Stimulated activated naive B cell treated with anti-CD40 and anti-IgM and Interleukin-4, amounts not matched to agents 10 μg/mL and 1 μg/mL and 100 μg/mL, for 72 hours (primary cell): ENCODE measurements around the gene LDLRAD2.
"Not testable (repeated sequence)": the region's sequence is repeated elsewhere in the genome, so short reads cannot be mapped to it uniquely, and the experiment has no call there.

Source experiments
- ATAC-seq, 2 donors: fragments of 150-1000 bp; cut with Tn5 transposase; replicated peaks; 2 replicates each; pipeline ENCODE4 v1.10.0; 2021; ENCODE audit warnings: moderate library complexity in 1 of 2
- DNase-seq: peaks from one replicate; pipeline ENCODE4 v3.0.0; 2021
- H3K27ac Mint-ChIP-seq: one replicate; pipeline ENCODE4 v1.8.0; 2022; ENCODE audit warnings: mild to moderate bottlenecking, mixed read lengths
- H3K27me3 Mint-ChIP-seq, 2 donors: one replicate each; pipeline ENCODE4 v1.8.0; 2022; ENCODE audit warnings: mixed read lengths in 2 of 2
- H3K36me3 Mint-ChIP-seq, 2 donors: one replicate each; pipeline ENCODE4 v1.8.0; 2022; ENCODE audit warnings: mixed read lengths in 2 of 2, mild to moderate bottlenecking in 1 of 2
- H3K4me1 Mint-ChIP-seq, 2 donors: one replicate each; pipeline ENCODE4 v1.8.0; 2022; ENCODE audit warnings: mixed read lengths in 2 of 2, mild to moderate bottlenecking in 1 of 2
- H3K4me3 Mint-ChIP-seq, 2 donors: one replicate each; pipeline ENCODE4 v1.8.0; 2022; ENCODE audit warnings: mild to moderate bottlenecking in 2 of 2, mixed read lengths in 2 of 2, moderate library complexity in 1 of 2
- H3K9me3 Mint-ChIP-seq, 2 donors: one replicate each; pipeline ENCODE4 v1.8.0; 2022; ENCODE audit warnings: mixed read lengths in 2 of 2, mild to moderate bottlenecking in 1 of 2

Gene LDLRAD2

DNA sequence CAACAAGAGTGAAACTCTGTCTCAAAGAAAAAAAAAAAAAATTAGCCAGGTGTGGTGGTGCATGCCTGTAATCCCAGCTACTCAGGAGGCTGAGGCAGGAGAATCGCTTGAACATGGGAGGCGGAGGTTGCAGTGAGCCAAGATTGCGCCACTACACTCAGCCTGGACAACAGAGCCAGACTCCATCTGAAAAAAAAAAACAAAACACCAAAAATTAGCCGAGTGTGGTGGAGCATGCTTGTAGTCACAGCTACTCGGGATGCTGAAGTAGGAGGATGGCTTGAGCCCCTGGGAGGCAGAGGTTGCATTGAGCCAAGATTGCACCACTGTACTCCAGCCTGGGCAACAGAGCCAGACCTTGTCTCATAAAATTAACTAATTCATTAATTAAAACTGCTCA lies 35.1 kb upstream of the LDLRAD2 start:
- not testable (repeated sequence) for H3K9me3 Mint-ChIP-seq, DNase-seq, H3K27me3 Mint-ChIP-seq, H3K4me3 Mint-ChIP-seq, ATAC-seq
- H3K36me3 Mint-ChIP-seq: peaks cover 7 to 42% of the 10 kb centered on the region in 2 donors
- H3K4me1 Mint-ChIP-seq: peaks cover 36 to 60% of the 10 kb centered on the region in 2 donors
- H3K27ac Mint-ChIP-seq: peak overlapping the region; percentile 69

DNA sequence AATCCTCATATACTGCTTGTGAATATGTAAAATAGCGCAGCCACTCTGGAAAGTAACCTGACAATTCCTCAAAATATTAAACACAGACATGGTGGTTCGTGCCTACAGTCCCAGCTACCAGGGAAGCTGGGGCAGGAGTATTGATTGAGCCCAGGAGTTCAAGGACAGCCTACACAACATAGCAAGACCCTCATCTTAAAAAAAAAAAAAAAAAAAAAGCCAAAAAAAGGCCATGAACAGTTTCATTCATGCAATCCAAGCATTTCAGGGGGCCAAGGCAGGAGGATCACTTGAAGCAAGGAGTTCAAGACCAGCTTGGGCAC lies 33.7 kb upstream of the LDLRAD2 start:
- no peaks in the 10 kb centered on the region for H3K27me3 Mint-ChIP-seq
- ATAC-seq: no peak
- peaks cover 32 to 51% of the 10 kb centered on the region in 2 donors for H3K4me1 Mint-ChIP-seq
- no peak for DNase-seq
- H3K36me3 Mint-ChIP-seq: peaks cover 5 to 34% of the 10 kb centered on the region in 2 donors
- no peaks in the 10 kb centered on the region for H3K9me3 Mint-ChIP-seq
- H3K27ac Mint-ChIP-seq: peak overlapping the region; percentile 65
- H3K4me3 Mint-ChIP-seq: peak overlapping the region in 1 of 2 donors; percentile 30

GRCh38 chr1:21779613-21780521 lies 32.2 kb upstream of the LDLRAD2 start:
- Mint-ChIP-seq H3K9me3 (no peaks in the 10 kb centered on the region), H3K27ac (peak overlapping the region; percentile 96), H3K36me3 (peaks cover 5 to 34% of the 10 kb centered on the region in 2 donors), H3K4me3 (peak overlapping the region; percentile 73 to 78), H3K27me3 (no peaks in the 10 kb centered on the region), H3K4me1 (peaks cover 32 to 51% of the 10 kb centered on the region in 2 donors)
- DNase-seq: peak; percentile 65
- ATAC-seq: peak; percentile 48 to 58

GRCh38 chr1:21781815-21782348 lies 30.2 kb upstream of the LDLRAD2 start:
- Mint-ChIP-seq H3K36me3 (peaks cover 5 to 24% of the 10 kb centered on the region in 2 donors), H3K4me1 (peaks cover 21 to 47% of the 10 kb centered on the region in 2 donors), H3K4me3 (peak overlapping the region; percentile 92 to 93), H3K27me3 (peaks cover 0 to 5% of the 10 kb centered on the region in 2 donors), H3K9me3 (no peaks in the 10 kb centered on the region), H3K27ac (peak overlapping the region; percentile 100)
- no peak for ATAC-seq
- no peak for DNase-seq

DNA sequence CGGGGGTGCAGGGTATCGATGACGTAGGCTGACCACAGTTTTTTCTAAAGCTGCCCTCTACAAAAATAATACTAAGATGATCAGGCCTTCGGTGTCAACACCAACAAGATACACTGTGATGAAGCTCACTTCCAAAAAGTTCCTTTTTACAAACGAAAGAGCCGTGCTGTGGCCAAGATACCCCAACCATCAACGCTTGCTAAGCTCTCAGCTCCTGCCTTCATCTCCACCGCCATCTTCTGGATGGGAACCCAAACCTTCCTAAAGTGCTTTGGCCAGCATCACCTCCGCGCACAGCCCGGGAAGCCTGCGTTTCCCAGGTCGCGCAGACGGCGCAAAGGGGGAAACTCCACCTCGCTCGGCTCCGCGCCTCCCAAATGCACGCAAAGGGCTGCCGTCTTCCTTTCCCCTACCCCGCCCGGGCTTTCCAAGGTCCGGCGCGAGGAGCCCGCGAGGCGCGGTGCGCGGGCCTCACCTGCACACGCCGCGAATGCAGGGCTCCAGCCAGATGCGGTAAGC lies 29.7 kb upstream of the LDLRAD2 start:
- ATAC-seq (peak; percentile 10 to 19), DNase-seq (peak; percentile 56)
- H3K4me1 Mint-ChIP-seq: peaks cover 18 to 41% of the 10 kb centered on the region in 2 donors
- peak overlapping the region; percentile 92 to 93 for H3K4me3 Mint-ChIP-seq
- peaks cover 2 to 19% of the 10 kb centered on the region in 2 donors for H3K36me3 Mint-ChIP-seq
- peaks cover 0 to 6% of the 10 kb centered on the region in 2 donors for H3K27me3 Mint-ChIP-seq
- no peaks in the 10 kb centered on the region for H3K9me3 Mint-ChIP-seq
- peak overlapping the region; percentile 100 for H3K27ac Mint-ChIP-seq

- H3K27ac Mint-ChIP-seq: peak within 1 kb of the TSS; percentile 100
- peaks cover 0 to 6% of the 10 kb centered on the region in 2 donors for H3K27me3 Mint-ChIP-seq
- DNase-seq (peak; percentile 97), ATAC-seq (peak; percentile 75 to 88)
- peaks cover 1 to 15% of the 10 kb centered on the region in 2 donors for H3K36me3 Mint-ChIP-seq
- peak within 1 kb of the TSS; percentile 92 to 93 for H3K4me3 Mint-ChIP-seq
- peaks cover 16 to 35% of the 10 kb centered on the region in 2 donors for H3K4me1 Mint-ChIP-seq
- no peaks in the 10 kb centered on the region for H3K9me3 Mint-ChIP-seq
These were observed 29.0 kb upstream of the LDLRAD2 start, which contains the start of gene USP48 for GRCh38 chr1:21782868-21783678. USP48 (minus strand) TSS chr1:21783149; CDS start chr1:21782957, 192 bp downstream.

- DNase-seq: no peak
- peaks cover 0 to 14% of the 10 kb centered on the region in 2 donors for H3K36me3 Mint-ChIP-seq
- peak overlapping the region; percentile 92 to 93 for H3K4me3 Mint-ChIP-seq
- H3K4me1 Mint-ChIP-seq: peaks cover 13 to 31% of the 10 kb centered on the region in 2 donors
- peak in 1 of 2 donors; percentile 79 for ATAC-seq
- H3K9me3 Mint-ChIP-seq: no peaks in the 10 kb centered on the region
- peak overlapping the region; percentile 100 for H3K27ac Mint-ChIP-seq
- H3K27me3 Mint-ChIP-seq: peaks cover 0 to 6% of the 10 kb centered on the region in 2 donors
These were observed 28.1 kb upstream of the LDLRAD2 start for GRCh38 chr1:21783679-21784603.

DNA sequence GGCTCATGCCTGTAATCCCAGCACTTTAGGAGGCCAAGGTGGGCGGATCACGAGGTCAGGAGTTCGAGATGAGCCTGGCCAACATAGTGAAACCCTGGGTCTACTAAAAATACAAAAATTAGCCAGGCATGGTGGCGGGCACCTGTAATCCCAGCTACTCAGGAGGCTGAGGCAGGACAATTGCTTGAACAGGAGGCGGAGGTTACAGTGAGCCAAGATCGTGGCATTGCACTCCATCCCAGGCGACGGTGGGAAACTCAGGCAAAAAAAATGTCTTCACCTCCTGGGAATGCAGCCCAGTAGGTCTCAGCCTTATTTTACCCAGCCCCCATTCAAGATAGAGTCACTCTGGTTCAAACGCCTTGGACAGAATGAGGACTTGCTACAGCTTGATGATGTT lies 26.3 kb upstream of the LDLRAD2 start:
- H3K4me3 Mint-ChIP-seq, H3K36me3 Mint-ChIP-seq, H3K27me3 Mint-ChIP-seq: not testable (repeated sequence)

GRCh38 chr1:21786640-21787039 lies 25.4 kb upstream of the LDLRAD2 start:
- Mint-ChIP-seq H3K36me3 (peaks cover 0 to 4% of the 10 kb centered on the region in 2 donors), H3K4me1 (peaks cover 0 to 10% of the 10 kb centered on the region in 2 donors), H3K27ac (no peak overlapping the region), H3K4me3 (no peak overlapping the region), H3K27me3 (peaks cover 0 to 6% of the 10 kb centered on the region in 2 donors), H3K9me3 (no peaks in the 10 kb centered on the region)
- DNase-seq: no peak
- ATAC-seq: no peak

More for the DNA sequence above, 26.3 kb upstream of the LDLRAD2 start:
- H3K9me3 Mint-ChIP-seq, ATAC-seq, DNase-seq, H3K27ac Mint-ChIP-seq: not testable (repeated sequence)
- H3K4me1 Mint-ChIP-seq: peaks cover 1 to 14% of the 10 kb centered on the region in 2 donors

GRCh38 chr1:21793104-21793503 lies 19.0 kb upstream of the LDLRAD2 start:
- Mint-ChIP-seq H3K9me3 (peaks cover 7 to 8% of the 10 kb centered on the region in 2 donors), H3K36me3 (peaks cover 5 to 7% of the 10 kb centered on the region in 2 donors), H3K27me3 (no peaks in the 10 kb centered on the region), H3K27ac (no peak overlapping the region), H3K4me1 (no peaks in the 10 kb centered on the region), H3K4me3 (no peak overlapping the region)
- DNase-seq (no peak), ATAC-seq (no peak)

DNA sequence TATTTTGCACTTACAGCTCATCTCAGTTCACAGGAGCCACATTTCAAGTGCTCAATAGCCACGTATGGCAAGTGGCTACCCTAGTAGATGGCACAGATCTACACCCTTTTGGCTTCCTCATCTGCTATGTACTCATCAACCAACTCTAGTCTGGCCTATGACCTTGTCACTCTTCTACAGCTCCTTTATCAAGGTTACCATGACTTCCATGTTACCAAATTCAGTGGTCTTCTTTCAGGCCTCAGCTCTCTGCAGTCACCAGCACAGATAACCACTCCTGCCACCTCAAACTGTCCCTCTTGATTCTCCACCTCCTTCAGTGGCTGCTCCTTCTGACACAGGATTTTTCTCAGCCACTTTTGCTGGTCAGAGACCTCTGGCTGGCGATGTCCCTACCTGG lies 17.4 kb upstream of the LDLRAD2 start:
- no peak for ATAC-seq
- H3K4me3 Mint-ChIP-seq: no peak overlapping the region

GRCh38 chr1:21795075-21795474 lies 17.0 kb upstream of the LDLRAD2 start:
- peaks cover 0 to 9% of the 10 kb centered on the region in 2 donors for H3K4me1 Mint-ChIP-seq
- H3K9me3 Mint-ChIP-seq: peaks cover 7 to 8% of the 10 kb centered on the region in 2 donors
- ATAC-seq (no peak), DNase-seq (no peak)
- no peak overlapping the region for H3K27ac Mint-ChIP-seq
- H3K27me3 Mint-ChIP-seq: no peaks in the 10 kb centered on the region
- H3K36me3 Mint-ChIP-seq: peaks cover 5 to 7% of the 10 kb centered on the region in 2 donors
- no peak overlapping the region for H3K4me3 Mint-ChIP-seq

More for the DNA sequence above, 17.4 kb upstream of the LDLRAD2 start:
- no peaks in the 10 kb centered on the region for H3K27me3 Mint-ChIP-seq
- H3K4me1 Mint-ChIP-seq: peaks cover 0 to 9% of the 10 kb centered on the region in 2 donors
- peaks cover 7 to 8% of the 10 kb centered on the region in 2 donors for H3K9me3 Mint-ChIP-seq
- H3K27ac Mint-ChIP-seq: no peak overlapping the region
- peaks cover 5 to 7% of the 10 kb centered on the region in 2 donors for H3K36me3 Mint-ChIP-seq
- no peak for DNase-seq

- peaks cover 0 to 9% of the 10 kb centered on the region in 2 donors for H3K4me1 Mint-ChIP-seq
- peaks cover 4 to 7% of the 10 kb centered on the region in 2 donors for H3K9me3 Mint-ChIP-seq
- no peak overlapping the region for H3K4me3 Mint-ChIP-seq
- ATAC-seq (no peak), DNase-seq (no peak)
- H3K36me3 Mint-ChIP-seq: peaks cover 3 to 5% of the 10 kb centered on the region in 2 donors
- peaks cover 0 to 4% of the 10 kb centered on the region in 2 donors for H3K27me3 Mint-ChIP-seq
- H3K27ac Mint-ChIP-seq: no peak overlapping the region
These were observed 12.3 kb upstream of the LDLRAD2 start for GRCh38 chr1:21799730-21800129.
